ENCODE measurements around the gene SWSAP1.

GRCh38 chr19:11342429-11342828 is 32.0 kb upstream of the SWSAP1 start:
- no peak for TF ChIP-seq GATA2 (IDR thresholded peaks at IDR 0.05; ENCODE audit: low read depth, low read length)
- TF ChIP-seq GATA3 (IDR thresholded peaks at IDR 0.05; ENCODE audit: low read depth, low read length) = no peak
